IPS DF 6.9 (cell line): Measurements from ENCODE around the gene TSPAN9.

Experiments
- DNase-seq: peaks from one replicate; pipeline ENCODE4 v3.0.0-alpha.2; 2013; ENCODE audit warnings: low read depth, low spot score
- H3K27ac ChIP-seq: one replicate; pipeline ENCODE4 v1.5.1; 2013; ENCODE audit warnings: low read length, control low read depth
- H3K27me3 ChIP-seq: 2 replicates; pipeline ENCODE4 v1.6.1; 2013; ENCODE audit warnings: mild to moderate bottlenecking, low read length; ENCODE audit not compliant: control insufficient read depth, insufficient read depth
- H3K36me3 ChIP-seq: 2 replicates; pipeline ENCODE4 v1.6.1; 2013; ENCODE audit warnings: low read length; ENCODE audit not compliant: control insufficient read depth, insufficient read depth
- H3K4me1 ChIP-seq: 2 replicates; pipeline ENCODE4 v1.6.1; 2013; ENCODE audit warnings: low read length; ENCODE audit not compliant: control insufficient read depth, insufficient read depth
- H3K4me3 ChIP-seq: 2 replicates; pipeline ENCODE4 v1.5.1; 2013; ENCODE audit warnings: mild to moderate bottlenecking, low read length
- H3K9me3 ChIP-seq: 2 replicates; pipeline ENCODE4 v1.6.1; 2013; ENCODE audit warnings: low read length, inconsistent platforms; ENCODE audit not compliant: control insufficient read depth, insufficient read depth
- WGBS: extraction: QIAGEN DNeasy Blood & Tissue Kit; methylation state at CpG from one replicate; pipeline ENCODE4 v1.1.7; 2013; ENCODE audit warnings: mixed read lengths, missing lambda C conversion rate; ENCODE audit not compliant: insufficient read length, insufficient coverage; 5-methylcytosine and 5-hydroxymethylcytosine counted together

Gene TSPAN9

DNA sequence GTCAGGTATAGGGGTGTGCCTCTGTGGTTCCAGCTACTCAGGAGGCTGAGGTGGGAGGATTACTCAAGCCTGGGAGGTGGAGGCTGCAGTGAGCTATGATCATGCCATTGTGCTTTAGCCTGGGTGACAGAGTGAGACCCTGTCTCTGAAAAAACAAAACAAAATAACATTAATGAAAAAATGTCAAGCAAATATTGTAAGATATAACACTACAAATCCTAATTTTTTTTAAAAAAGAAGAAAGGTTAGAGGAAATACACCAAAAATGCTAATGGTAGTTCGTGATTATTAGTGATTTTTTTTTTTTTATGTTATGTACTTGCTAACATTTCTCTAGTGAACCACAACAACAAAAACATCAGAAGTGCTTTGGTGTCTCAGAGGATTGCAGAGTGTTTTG, 47.7 kb downstream of the TSPAN9 start:
- Histone ChIP-seq H3K27me3 (no peaks in the 10 kb centered on the region), H3K4me1 (no peaks in the 10 kb centered on the region), H3K4me3 (no peak overlapping the region), H3K36me3 (no peaks in the 10 kb centered on the region), H3K9me3 (no peaks in the 10 kb centered on the region), H3K27ac (no peak overlapping the region)
- no CpG with 5 or more reads among the region's 1 CpG for WGBS
- DNase-seq = no peak

GRCh38 chr12:3125674-3126073, 48.5 kb downstream of the TSPAN9 start:
- H3K9me3 ChIP-seq = no peaks in the 10 kb centered on the region
- no peak for DNase-seq
- no peaks in the 10 kb centered on the region for H3K27me3 ChIP-seq
- no peak overlapping the region for H3K27ac ChIP-seq
- WGBS = no CpG with 5 or more reads among the region's 5 CpGs
- no peak overlapping the region for H3K4me3 ChIP-seq
- H3K36me3 ChIP-seq = no peaks in the 10 kb centered on the region
- no peaks in the 10 kb centered on the region for H3K4me1 ChIP-seq

DNA sequence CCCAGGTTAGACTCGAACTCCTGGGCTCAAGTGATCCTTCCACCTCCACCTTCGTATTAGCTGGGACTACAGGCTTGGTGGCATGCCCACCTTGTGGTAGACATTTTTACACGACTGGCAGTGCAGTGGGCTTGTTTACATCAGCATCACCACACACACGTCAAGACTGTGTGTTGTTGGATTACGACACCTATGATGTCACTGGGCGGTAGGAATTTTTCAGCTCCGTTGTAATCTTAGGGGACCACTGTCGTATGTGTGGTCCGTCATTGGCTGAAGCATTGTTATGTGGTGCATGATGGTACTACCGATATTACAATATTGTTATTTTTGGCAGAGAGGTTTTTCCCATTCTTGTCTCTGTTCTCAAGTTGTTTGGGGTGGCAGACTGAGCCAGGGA, 50.7 kb downstream of the TSPAN9 start:
- no peak overlapping the region for H3K27ac ChIP-seq
- H3K4me1 ChIP-seq = peaks cover 3% of the 10 kb centered on the region; the same call in 1 of the 2 replicates
- no peaks in the 10 kb centered on the region for H3K9me3 ChIP-seq
- no peaks in the 10 kb centered on the region for H3K27me3 ChIP-seq
- DNase-seq = no peak
- WGBS = no CpG with 5 or more reads among the region's 10 CpGs
- H3K4me3 ChIP-seq = no peak overlapping the region
- H3K36me3 ChIP-seq = no peaks in the 10 kb centered on the region; the same call in 1 of the 2 replicates

DNA sequence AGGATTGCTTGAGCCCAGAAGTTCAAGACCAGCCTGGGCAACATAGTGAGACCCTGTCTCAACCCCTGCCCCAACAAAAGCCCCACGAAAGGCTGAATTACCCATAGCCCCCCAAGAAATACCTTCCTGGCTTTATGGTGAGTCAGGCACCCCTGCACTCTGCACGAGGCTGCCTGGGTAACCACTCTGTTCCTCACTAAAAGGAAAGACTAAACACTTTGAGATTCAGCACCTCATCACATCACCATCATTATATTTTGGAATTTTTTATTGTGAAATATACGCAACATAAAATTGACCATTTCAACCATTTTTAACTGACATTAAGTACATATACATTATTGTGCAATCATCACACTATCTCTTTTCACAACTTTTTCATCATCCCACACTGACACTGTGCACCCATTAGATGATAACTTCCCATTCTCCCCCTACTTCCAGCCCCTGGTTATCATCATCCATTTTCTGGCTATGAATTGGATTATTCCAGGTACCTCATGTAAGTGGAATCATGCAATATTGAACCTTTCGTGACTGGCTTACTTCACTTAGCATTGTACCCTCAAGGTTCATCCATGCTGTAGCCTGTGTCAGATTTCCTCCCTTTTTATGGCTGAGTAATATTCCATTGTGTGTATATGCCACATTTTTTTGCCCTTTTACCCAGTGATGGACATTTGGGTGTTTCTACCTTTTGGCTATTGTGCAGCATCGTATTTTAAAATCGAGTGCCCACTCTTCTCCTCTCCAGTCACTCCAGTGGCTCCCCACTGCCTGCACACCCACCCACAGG, 51.5 kb downstream of the TSPAN9 start:
- no peaks in the 10 kb centered on the region for H3K27me3 ChIP-seq
- no peak overlapping the region for H3K27ac ChIP-seq
- no peak for DNase-seq
- no CpG with 5 or more reads among the region's 6 CpGs for WGBS
- H3K4me3 ChIP-seq = no peak overlapping the region
- peaks cover 3% of the 10 kb centered on the region; the same call in 1 of the 2 replicates for H3K4me1 ChIP-seq
- no peaks in the 10 kb centered on the region; the same call in 1 of the 2 replicates for H3K36me3 ChIP-seq
- no peaks in the 10 kb centered on the region for H3K9me3 ChIP-seq

DNA sequence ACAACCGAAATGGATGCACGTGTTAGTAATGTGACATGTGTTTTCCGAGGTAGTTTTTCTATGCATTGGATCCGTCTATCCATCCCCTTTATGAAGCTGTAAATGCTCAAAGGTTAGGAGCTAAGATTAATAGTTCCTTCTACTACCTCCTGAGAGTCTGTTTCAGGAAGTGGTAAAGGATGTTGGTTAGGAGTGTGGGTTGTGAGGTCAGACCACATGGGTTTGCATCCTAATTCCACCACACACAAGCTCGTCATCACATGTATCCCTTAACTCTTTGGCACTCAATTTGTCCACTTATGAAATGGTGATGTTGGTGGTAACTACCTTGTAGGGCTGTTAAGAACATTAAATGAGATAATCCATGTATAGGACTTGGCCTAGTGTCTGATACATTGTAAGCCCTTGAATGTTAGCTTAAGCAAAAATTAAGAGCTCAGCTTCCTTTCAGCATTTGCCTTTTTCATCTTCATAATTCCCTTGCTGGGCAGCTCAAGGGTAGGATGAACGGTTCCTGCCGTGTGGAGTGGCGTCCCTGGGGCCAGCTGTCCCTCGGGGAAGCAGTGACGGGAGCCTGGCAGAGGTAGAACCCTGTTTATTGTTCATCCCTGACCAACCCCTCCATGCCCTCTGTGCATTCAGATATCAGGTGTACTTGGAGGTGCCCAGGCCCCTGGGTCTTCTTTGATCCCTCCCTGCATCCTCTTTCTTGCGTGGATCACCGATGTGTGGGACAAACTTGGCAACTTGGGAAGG, 52.3 kb downstream of the TSPAN9 start:
- no peaks in the 10 kb centered on the region for H3K27me3 ChIP-seq
- H3K27ac ChIP-seq = no peak overlapping the region
- DNase-seq = no peak
- no peak overlapping the region for H3K4me3 ChIP-seq
- H3K4me1 ChIP-seq = peaks cover 3% of the 10 kb centered on the region; the same call in 1 of the 2 replicates
- no CpG with 5 or more reads among the region's 12 CpGs for WGBS
- no peaks in the 10 kb centered on the region for H3K9me3 ChIP-seq
- no peaks in the 10 kb centered on the region; the same call in 1 of the 2 replicates for H3K36me3 ChIP-seq

GRCh38 chr12:3130057-3130830, 53.1 kb downstream of the TSPAN9 start:
- no peak for DNase-seq

GRCh38 chr12:3131129-3131528, 54.0 kb downstream of the TSPAN9 start:
- Histone ChIP-seq H3K27ac (no peak overlapping the region), H3K36me3 (no peaks in the 10 kb centered on the region; the same call in 1 of the 2 replicates), H3K9me3 (no peaks in the 10 kb centered on the region), H3K4me3 (no peak overlapping the region), H3K27me3 (no peaks in the 10 kb centered on the region), H3K4me1 (peaks cover 3% of the 10 kb centered on the region; the same call in 1 of the 2 replicates)
- no peak for DNase-seq
- no CpG with 5 or more reads among the region's 13 CpGs for WGBS

More at GRCh38 chr12:3130057-3130830, 53.1 kb downstream of the TSPAN9 start:
- WGBS = no CpG with 5 or more reads among the region's 24 CpGs
- Histone ChIP-seq H3K27me3 (no peaks in the 10 kb centered on the region), H3K4me3 (no peak overlapping the region), H3K4me1 (peaks cover 3% of the 10 kb centered on the region; the same call in 1 of the 2 replicates), H3K9me3 (no peaks in the 10 kb centered on the region), H3K36me3 (no peaks in the 10 kb centered on the region; the same call in 1 of the 2 replicates), H3K27ac (no peak overlapping the region)

- no peaks in the 10 kb centered on the region for H3K27me3 ChIP-seq
- H3K4me1 ChIP-seq = peaks cover 7% of the 10 kb centered on the region
- H3K9me3 ChIP-seq = no peaks in the 10 kb centered on the region
- no peaks in the 10 kb centered on the region; the same call in 1 of the 2 replicates for H3K36me3 ChIP-seq
- no peak overlapping the region for H3K27ac ChIP-seq
- no peak overlapping the region for H3K4me3 ChIP-seq
- no CpG with 5 or more reads among the region's 21 CpGs for WGBS
- DNase-seq = no peak
Measured at GRCh38 chr12:3132636-3133404, 55.6 kb downstream of the TSPAN9 start.

GRCh38 chr12:3133405-3133783, 56.2 kb downstream of the TSPAN9 start:
- Histone ChIP-seq H3K27me3 (no peaks in the 10 kb centered on the region), H3K36me3 (no peaks in the 10 kb centered on the region; the same call in 1 of the 2 replicates), H3K4me1 (peaks cover 9% of the 10 kb centered on the region), H3K9me3 (no peaks in the 10 kb centered on the region), H3K4me3 (no peak overlapping the region), H3K27ac (no peak overlapping the region)
- no peak for DNase-seq
